Small intestine (tissue), 7 donors: ENCODE measurements around the gene ZBTB12. TPM values are rescaled to one million over a fixed set of nuclear protein-coding genes. Genes with fewer than 3 reads are reported as not detected.

ENCODE experiments used
- DNase-seq, 2 donors: peaks; one replicate each; pipeline versions ENCODE4 v3.0.0 to v3.0.0-alpha.2; 2013
- FAIRE-seq: peaks from 2 replicates; lab custom pipeline; 2012; peaks lifted over from hg19 to GRCh38; lab: Jason Lieb, UNC
- H3K27ac ChIP-seq, 3 donors: one replicate each; pipeline ENCODE4 v1.5.1; 2013; ENCODE audit warnings: low read length in 2 of 3, mild to moderate bottlenecking in 2 of 3, control low read depth in 1 of 3, inconsistent platforms in 1 of 3, low read depth in 1 of 3, moderate library complexity in 1 of 3
- H3K27me3 ChIP-seq, 3 donors: one replicate each; pipeline ENCODE4 v1.6.1; 2013; ENCODE audit warnings: low read length in 3 of 3, inconsistent platforms in 1 of 3; ENCODE audit not compliant: control insufficient read depth in 3 of 3, insufficient read depth in 3 of 3
- H3K36me3 ChIP-seq, 3 donors: one replicate each; pipeline ENCODE4 v1.6.1; 2013; ENCODE audit warnings: low read length in 3 of 3, inconsistent platforms in 1 of 3, low read depth in 1 of 3, mild to moderate bottlenecking in 1 of 3, moderate library complexity in 1 of 3; ENCODE audit not compliant: control insufficient read depth in 3 of 3, insufficient read depth in 2 of 3
- H3K4me1 ChIP-seq, 3 donors: one replicate each; pipeline ENCODE4 v1.6.1; 2013; ENCODE audit warnings: low read length in 2 of 3, inconsistent platforms in 1 of 3, low read depth in 1 of 3, mild to moderate bottlenecking in 1 of 3, moderate library complexity in 1 of 3; ENCODE audit not compliant: control insufficient read depth in 3 of 3, insufficient read depth in 2 of 3
- H3K4me3 ChIP-seq, 3 donors: one replicate each; pipeline ENCODE4 v1.5.1; 2013; ENCODE audit warnings: low read length in 3 of 3, control low read depth in 1 of 3, inconsistent platforms in 1 of 3, low read depth in 1 of 3, mild to moderate bottlenecking in 1 of 3, moderate library complexity in 1 of 3
- H3K9me3 ChIP-seq, 2 donors: one replicate each; pipeline ENCODE4 v1.6.1; 2013; ENCODE audit warnings: low read depth in 1 of 2, low read length in 1 of 2; ENCODE audit not compliant: control insufficient read depth in 2 of 2, insufficient read depth in 1 of 2
- WGBS, 3 donors: extraction: QIAGEN DNeasy Blood & Tissue Kit; methylation state at CpG; one replicate each; pipeline ENCODE4 v1.1.7; 2013; 5-methylcytosine and 5-hydroxymethylcytosine counted together
- polyA plus RNA-seq, 4 donors: library from polyadenylated mRNA; stranded (reverse) in 3 of 4; unstranded in 1 of 4; fragments of 200-250 nt in 3 of 4; fragments of 120-200 nt in 1 of 4; gene quantifications; one replicate each; pipeline versions ENCODE4 v1.2.1 to v1.2.3, GENCODE V29; 2013
- donor health status: healthy with polysubstance abuse.
- donor health status: control.
- donor health status: control.
- donor health status: Bipolar disorder and iron deficiency.
- donor health status: healthy.

The ZBTB12 gene
- polyA plus RNA-seq, 4 donors: 1.6 to 12.5 (median 5.2) TPM

- DNase-seq: no peak
- H3K9me3 ChIP-seq: no peaks in the 10 kb centered on the region
- peaks cover 6 to 74% (median 18%) of the 10 kb centered on the region in 3 donors for H3K36me3 ChIP-seq
- peak overlapping the region in 2 of 3 donors; percentile 83 to 87 for H3K4me3 ChIP-seq
- 20 to 55% (median 46%) methylated on average over 13 of the region's 13 CpGs for WGBS, 3 donors
- FAIRE-seq: no peak
- H3K27ac ChIP-seq: peak overlapping the region; percentile 64 to 99 (median 87)
- H3K4me1 ChIP-seq: peaks cover 0 to 24% (median 0%) of the 10 kb centered on the region in 3 donors
- no peaks in the 10 kb centered on the region for H3K27me3 ChIP-seq
These were observed 22.7 kb downstream of the ZBTB12 start for GRCh38 chr6:31879143-31879542.

- H3K36me3 ChIP-seq: peaks cover 9 to 74% (median 16%) of the 10 kb centered on the region in 3 donors
- WGBS, 3 donors: 16 to 37% (median 37%) methylated on average over 18 of the region's 18 CpGs
- H3K27me3 ChIP-seq: no peaks in the 10 kb centered on the region
- peak within 1 kb of the TSS; percentile 89 to 99 (median 99) for H3K27ac ChIP-seq
- peak; percentile 81 to 92 for DNase-seq
- no peak for FAIRE-seq
- H3K4me3 ChIP-seq: peak within 1 kb of the TSS; percentile 66 to 87 (median 83)
- H3K4me1 ChIP-seq: peaks cover 0 to 24% (median 0%) of the 10 kb centered on the region in 3 donors
- no peaks in the 10 kb centered on the region for H3K9me3 ChIP-seq
These were observed 23.2 kb downstream of the ZBTB12 start, which contains the start of gene SLC44A4 for GRCh38 chr6:31878726-31879125. TSS of gene SLC44A4 (minus strand) at chr6:31878997. CDS start at chr6:31878980, 17 bp downstream.

GRCh38 chr6:31878222-31878621 is 23.7 kb downstream of the ZBTB12 start:
- Histone ChIP-seq H3K9me3 (no peaks in the 10 kb centered on the region), H3K4me3 (peak overlapping the region; percentile 66 to 87 (median 83)), H3K27ac (peak overlapping the region; percentile 89 to 99 (median 99)), H3K36me3 (peaks cover 9 to 73% (median 16%) of the 10 kb centered on the region in 3 donors), H3K4me1 (peaks cover 0 to 24% (median 0%) of the 10 kb centered on the region in 3 donors), H3K27me3 (no peaks in the 10 kb centered on the region)
- DNase-seq: peak in 1 of 2 donors; percentile 42
- 15 to 58% (median 50%) methylated on average over 1 to 3 of the region's 3 CpGs for WGBS, 3 donors
- FAIRE-seq: no peak

GRCh38 chr6:31877651-31878161 is 24.2 kb downstream of the ZBTB12 start:
- WGBS, 3 donors: 8 to 56% (median 21%) methylated on average over 10 of the region's 10 CpGs
- Histone ChIP-seq H3K4me1 (peaks cover 0 to 24% (median 0%) of the 10 kb centered on the region in 3 donors), H3K36me3 (peaks cover 9 to 73% (median 16%) of the 10 kb centered on the region in 3 donors), H3K27ac (peak overlapping the region; percentile 89 to 99 (median 99)), H3K27me3 (no peaks in the 10 kb centered on the region), H3K4me3 (peak overlapping the region; percentile 66 to 87 (median 83)), H3K9me3 (no peaks in the 10 kb centered on the region)
- DNase-seq (peak; percentile 94 to 97), FAIRE-seq (no peak)

- Histone ChIP-seq H3K9me3 (no peaks in the 10 kb centered on the region), H3K27ac (peak overlapping the region; percentile 89 to 99 (median 99)), H3K36me3 (peaks cover 9 to 72% (median 16%) of the 10 kb centered on the region in 3 donors), H3K4me3 (peak overlapping the region in 2 of 3 donors; percentile 83 to 87), H3K4me1 (peaks cover 0 to 24% (median 0%) of the 10 kb centered on the region in 3 donors), H3K27me3 (no peaks in the 10 kb centered on the region)
- DNase-seq (peak; percentile 72 to 82), FAIRE-seq (no peak)
- WGBS, 3 donors: 16 to 46% (median 24%) methylated on average over 3 of the region's 3 CpGs
These were observed 24.7 kb downstream of the ZBTB12 start for GRCh38 chr6:31877125-31877650.

GRCh38 chr6:31876357-31876756 is 25.5 kb downstream of the ZBTB12 start:
- H3K36me3 ChIP-seq: peaks cover 12 to 74% (median 16%) of the 10 kb centered on the region in 3 donors
- H3K9me3 ChIP-seq: no peaks in the 10 kb centered on the region
- H3K4me1 ChIP-seq: peaks cover 0 to 24% (median 0%) of the 10 kb centered on the region in 3 donors
- 89 to 93% (median 90%) methylated on average over 7 of the region's 7 CpGs for WGBS, 3 donors
- H3K4me3 ChIP-seq: no peak overlapping the region
- FAIRE-seq (no peak), DNase-seq (no peak)
- no peaks in the 10 kb centered on the region for H3K27me3 ChIP-seq
- H3K27ac ChIP-seq: peak overlapping the region in 1 of 3 donors; percentile 99

- Histone ChIP-seq H3K9me3 (no peaks in the 10 kb centered on the region), H3K4me1 (peaks cover 0 to 24% (median 0%) of the 10 kb centered on the region in 3 donors), H3K27me3 (no peaks in the 10 kb centered on the region), H3K27ac (no peak overlapping the region), H3K36me3 (peaks cover 12 to 74% (median 14%) of the 10 kb centered on the region in 3 donors), H3K4me3 (no peak overlapping the region)
- FAIRE-seq (no peak), DNase-seq (no peak)
- WGBS, 3 donors: 63 to 76% (median 63%) methylated on average over 5 of the region's 5 CpGs
These were observed 26.0 kb downstream of the ZBTB12 start for GRCh38 chr6:31875877-31876276.

GRCh38 chr6:31874836-31875572 is 26.9 kb downstream of the ZBTB12 start:
- no peak overlapping the region for H3K27ac ChIP-seq
- FAIRE-seq (no peak), DNase-seq (no peak)

More at GRCh38 chr6:31874836-31875572, 26.9 kb downstream of the ZBTB12 start:
- peaks cover 5 to 74% (median 13%) of the 10 kb centered on the region in 3 donors for H3K36me3 ChIP-seq
- H3K9me3 ChIP-seq: no peaks in the 10 kb centered on the region
- H3K27me3 ChIP-seq: no peaks in the 10 kb centered on the region
- peaks cover 0 to 24% (median 0%) of the 10 kb centered on the region in 3 donors for H3K4me1 ChIP-seq
- WGBS, 3 donors: 70 to 78% (median 73%) methylated on average over 5 of the region's 5 CpGs
- no peak overlapping the region for H3K4me3 ChIP-seq
